ENCODE data around the gene AGER. TPM values are rescaled to one million over a fixed set of nuclear protein-coding genes. Genes with fewer than 3 reads are reported as not detected.

The AGER gene
- total and polyA plus RNA-seq, 2 donors (not counting 1 experiment from before 2014, with no cell fraction given) = 29.9 to 38.8 TPM

DNA sequence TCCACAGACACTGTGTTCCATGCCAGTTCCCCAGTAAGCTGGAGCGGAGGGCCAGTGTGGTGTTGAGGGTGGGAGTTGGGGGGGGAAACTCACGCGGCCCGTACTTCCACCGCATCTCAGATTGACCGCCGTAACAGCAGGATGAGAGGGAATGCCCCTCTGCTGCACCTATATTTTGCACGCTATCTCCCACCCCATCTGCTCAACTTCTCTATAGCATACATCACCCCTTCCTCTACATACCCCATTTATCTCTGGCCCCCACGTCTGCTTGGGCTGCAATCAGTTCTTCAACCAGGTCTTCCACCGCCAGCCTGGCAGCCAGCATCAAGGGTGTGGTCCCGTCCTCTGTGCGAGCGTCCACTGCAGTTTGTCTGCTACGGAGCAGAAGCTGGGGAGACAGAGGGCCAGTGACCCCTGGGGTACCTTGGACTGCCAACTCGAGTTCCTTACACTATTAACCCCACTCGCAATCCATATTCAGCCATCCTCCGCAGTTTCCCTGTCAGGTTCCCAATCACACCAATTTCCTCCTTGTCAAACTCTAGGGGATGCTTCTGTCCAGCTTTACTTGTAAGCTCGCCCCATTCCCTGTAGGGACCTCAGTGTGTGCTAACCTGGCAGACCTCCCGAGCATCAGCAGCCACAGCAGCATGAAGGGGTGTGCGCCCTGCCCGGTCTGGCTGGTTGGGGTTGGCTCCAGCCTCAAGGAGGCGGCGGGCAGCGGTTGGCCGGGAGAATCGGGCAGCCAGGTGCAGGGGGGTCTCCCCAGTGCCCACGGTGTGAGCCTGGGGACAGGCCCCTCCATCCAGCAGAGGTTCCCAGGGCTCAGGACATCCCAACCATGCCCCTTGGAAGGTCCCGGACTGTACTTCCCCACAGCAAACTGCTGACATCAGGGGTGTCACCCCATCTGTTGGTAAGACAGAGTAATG, 12.9 kb upstream of the AGER start:
- peaks cover 32 to 43% of the 10 kb centered on the region in 2 donors for H3K4me1 ChIP-seq (ENCODE audit: control insufficient read depth in 2 of 2, insufficient read depth in 2 of 2, low read length in 2 of 2)
- H3K79me2 ChIP-seq (ENCODE audit: control insufficient read depth, insufficient read depth, low read length) = peaks cover 12% of the 10 kb centered on the region
- no peaks in the 10 kb centered on the region for H3K9me3 Mint-ChIP-seq (ENCODE audit: insufficient read depth)
- POLR2A ChIA-PET = interaction anchor here (0.5 to 1.8 kb wide), 12 partner anchors 9 to 1127 kb away, joined by 3 to 25 read pairs (median 5); partner anchors contain the start of genes AGPAT1, ATF6B, FKBPL and RNF5
- H3K27me3 Mint-ChIP-seq = no peaks in the 10 kb centered on the region
- no peaks in the 10 kb centered on the region for H3K9me3 ChIP-seq (ENCODE audit: control extremely low read depth in 1 of 3, control insufficient read depth in 2 of 3, insufficient read depth in 1 of 3, low read length in 2 of 3)
- no peaks in the 10 kb centered on the region for H4K20me1 ChIP-seq (ENCODE audit: control insufficient read depth, insufficient read depth, low read length, poor library complexity, severe bottlenecking)
- intact Hi-C loops (cut with micrococcal nuclease) = loop anchor here (2.0 to 10.0 kb wide), 9 partner anchors 50 to 775 kb away; partner anchors contain the start of genes BAG6, CLIC1, CSNK2B and EHMT2
- WGBS (ENCODE audit: insufficient coverage) = 57% methylated on average over 23 of the region's 28 CpGs
- peak overlapping the region; percentile 65 for H2AFZ ChIP-seq (ENCODE audit: insufficient read depth, low read depth, low read length, poor library complexity, severe bottlenecking)
- H3K4me3 Mint-ChIP-seq = peak overlapping the region; percentile 95
- peak overlapping the region; percentile 91 for H3K4me2 ChIP-seq (replicated peaks; ENCODE audit: low read depth, low read length, poor library complexity, severe bottlenecking)
- peak overlapping the region; percentile 99 to 100 for H3K27ac ChIP-seq (ENCODE audit: low read length in 2 of 2)
- peak overlapping the region; percentile 99 for H3K9ac ChIP-seq (ENCODE audit: low read length)
- TF ChIP-seq EZH2 (IDR thresholded peaks at IDR 0.05; ENCODE audit: borderline replicate concordance, insufficient read depth, low read depth, low read length, poor library complexity, severe bottlenecking) = no peak
- TF ChIP-seq, protein P1, sequence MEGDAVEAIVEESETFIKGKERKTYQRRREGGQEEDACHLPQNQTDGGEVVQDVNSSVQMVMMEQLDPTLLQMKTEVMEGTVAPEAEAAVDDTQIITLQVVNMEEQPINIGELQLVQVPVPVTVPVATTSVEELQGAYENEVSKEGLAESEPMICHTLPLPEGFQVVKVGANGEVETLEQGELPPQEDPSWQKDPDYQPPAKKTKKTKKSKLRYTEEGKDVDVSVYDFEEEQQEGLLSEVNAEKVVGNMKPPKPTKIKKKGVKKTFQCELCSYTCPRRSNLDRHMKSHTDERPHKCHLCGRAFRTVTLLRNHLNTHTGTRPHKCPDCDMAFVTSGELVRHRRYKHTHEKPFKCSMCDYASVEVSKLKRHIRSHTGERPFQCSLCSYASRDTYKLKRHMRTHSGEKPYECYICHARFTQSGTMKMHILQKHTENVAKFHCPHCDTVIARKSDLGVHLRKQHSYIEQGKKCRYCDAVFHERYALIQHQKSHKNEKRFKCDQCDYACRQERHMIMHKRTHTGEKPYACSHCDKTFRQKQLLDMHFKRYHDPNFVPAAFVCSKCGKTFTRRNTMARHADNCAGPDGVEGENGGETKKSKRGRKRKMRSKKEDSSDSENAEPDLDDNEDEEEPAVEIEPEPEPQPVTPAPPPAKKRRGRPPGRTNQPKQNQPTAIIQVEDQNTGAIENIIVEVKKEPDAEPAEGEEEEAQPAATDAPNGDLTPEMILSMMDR (IDR thresholded peaks at IDR 0.05) = no peak
- H3K27ac Mint-ChIP-seq = peak overlapping the region; percentile 99
- ATAC-seq (ENCODE audit: low read depth) (no peak), DNase-seq (peak; percentile 70)
- H3K36me3 ChIP-seq (replicated peaks in 1 of 2; ENCODE audit: control extremely low read depth in 1 of 2, control insufficient read depth in 1 of 2, extremely low read depth in 1 of 2, insufficient read depth in 2 of 2, low read length in 1 of 2) = peaks cover 0 to under 1% of the 10 kb centered on the region in 2 experiments
- peaks cover 46% of the 10 kb centered on the region for H3K4me1 Mint-ChIP-seq
- CTCF ChIA-PET = interaction anchor here (0.6 to 1.6 kb wide), 7 partner anchors 15 to 79 kb away, joined by 3 to 7 read pairs (median 4); partner anchors contain the start of gene AGPAT1
- peak overlapping the region in 4 of 5 experiments; percentile 89 to 99 (median 94) for H3K4me3 ChIP-seq (ENCODE audit: control extremely low read depth in 1 of 5, extremely low read depth in 1 of 5, insufficient read depth in 1 of 5, low read depth in 2 of 5, low read length in 4 of 5)
- no peaks in the 10 kb centered on the region for H3K27me3 ChIP-seq (replicated peaks in 1 of 4; ENCODE audit: control extremely low read depth in 1 of 4, control insufficient read depth in 3 of 4, insufficient read depth in 4 of 4, low read length in 3 of 4)
